ENCODE data around the gene FAM181A.

DNA sequence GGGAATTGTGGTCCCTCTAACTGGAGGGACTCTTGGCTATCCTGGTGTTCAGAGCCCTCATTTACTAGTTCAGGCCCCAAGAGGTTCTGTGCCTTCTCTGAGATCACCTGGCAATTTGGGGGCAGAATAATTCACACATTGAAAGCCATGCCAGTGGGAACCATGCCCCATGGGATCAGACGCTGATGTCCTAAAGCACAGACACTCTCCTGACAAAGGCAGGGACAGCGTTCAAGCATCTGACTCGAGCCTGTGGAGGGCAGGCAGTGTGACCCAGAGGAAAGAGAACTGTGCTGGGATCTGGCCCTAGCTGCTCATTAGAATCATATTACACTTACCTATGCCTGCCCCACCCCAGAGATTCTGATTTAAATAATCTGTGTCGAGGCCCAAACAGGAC lies 51.6 kb downstream of the FAM181A start:
- TF ChIP-seq CTCF (conservative IDR thresholded peaks at IDR 0.05; ENCODE audit: low read depth, low read length) (no peak), EZH2 (IDR thresholded peaks at IDR 0.05; ENCODE audit: borderline replicate concordance, low read depth, low read length, poor library complexity, severe bottlenecking) (no peak)
